NOMO-1 (cell line): Measurements from ENCODE around the gene ALDH2.
A peak's percentile ranks its signal among the peaks of the same experiment; 100 is the strongest.
"Not testable (repeated sequence)": the region's sequence is repeated elsewhere in the genome, so short reads cannot be mapped to it uniquely, and the experiment has no call there.

Experiments
- DNase-seq, 2 experiments: peaks; one replicate each; lab custom pipeline; 2025; ENCODE audit not compliant: unreplicated experiment in 2 of 2; lab: John Stamatoyannopoulos, UW

ALDH2 gene

GRCh38 chr12:111823891-111824290, 57.2 kb downstream of the ALDH2 start:
- no peak for DNase-seq

GRCh38 chr12:111824312-111824711, 57.6 kb downstream of the ALDH2 start:
- DNase-seq, result peak in 1 of 2 experiments; percentile 36

- no peak for DNase-seq
Observed at GRCh38 chr12:111825509-111825908, 58.8 kb downstream of the ALDH2 start.

GRCh38 chr12:111826316-111826715, 59.6 kb downstream of the ALDH2 start:
- no peak for DNase-seq

- DNase-seq, result peak in 1 of 2 experiments; percentile 45
Observed at GRCh38 chr12:111826992-111827391, 60.3 kb downstream of the ALDH2 start.

- DNase-seq, result no peak
Observed at GRCh38 chr12:111827907-111828306, 61.2 kb downstream of the ALDH2 start.

- DNase-seq, result no peak
Observed at GRCh38 chr12:111828338-111828979, 61.7 kb downstream of the ALDH2 start.

GRCh38 chr12:111829635-111830034, 62.9 kb downstream of the ALDH2 start:
- not testable (repeated sequence) for DNase-seq

GRCh38 chr12:111834740-111835386, 68.1 kb downstream of the ALDH2 start:
- DNase-seq, result peak in 1 of 2 experiments; percentile 26

GRCh38 chr12:111835531-111836181, 68.9 kb downstream of the ALDH2 start:
- not testable (repeated sequence) for DNase-seq

- no peak for DNase-seq
Observed at GRCh38 chr12:111838353-111838752, 71.6 kb downstream of the ALDH2 start.

- no peak for DNase-seq
Observed at GRCh38 chr12:111840807-111841206, 74.1 kb downstream of the ALDH2 start.

- no peak for DNase-seq
Observed at GRCh38 chr12:111841236-111841749, 74.6 kb downstream of the ALDH2 start.

GRCh38 chr12:111841750-111842555, 75.2 kb downstream of the ALDH2 start, which contains the start of gene MAPKAPK5:
Gene MAPKAPK5 (plus strand): TSS chr12:111842228. CDS start chr12:111842734, 506 bp downstream.
- DNase-seq, result peak; percentile 87 to 91

GRCh38 chr12:111842556-111843396, 76.0 kb downstream of the ALDH2 start:
- DNase-seq, result no peak

- DNase-seq, result no peak
Observed at GRCh38 chr12:111846016-111846415, 79.3 kb downstream of the ALDH2 start.

GRCh38 chr12:111850526-111850925, 83.8 kb downstream of the ALDH2 start:
- DNase-seq, result no peak

GRCh38 chr12:111858186-111858585, 91.5 kb downstream of the ALDH2 start:
- DNase-seq, result no peak

GRCh38 chr12:111858778-111859177, 92.0 kb downstream of the ALDH2 start:
- no peak for DNase-seq

- DNase-seq, result no peak
Observed at GRCh38 chr12:111864913-111865312, 98.2 kb downstream of the ALDH2 start.
